CD4-positive, alpha-beta T cell (primary cell): ENCODE data around the gene IGF1R. TPM values are rescaled to one million over a fixed set of nuclear protein-coding genes. Genes with fewer than 3 reads are reported as not detected.

Source experiments
- ATAC-seq: fragments of 200-7000 bp; cut with Tn5 transposase; one replicate; pipeline ENCODE4 v1.10.0; 2022; ENCODE audit warnings: mild to moderate bottlenecking; ENCODE audit not compliant: poor library complexity
- CTCF ChIA-PET: fragments of 350-600 bp; sonication (Branson Sonifier 250); formaldehyde crosslinking; loops from one replicate; lab custom pipeline; 2021; ENCODE audit warnings: antibody characterized with exemption, inconsistent platforms; lab: Charles Lee
- POLR2A ChIA-PET: fragments of 350-600 bp; sonication (Branson Sonifier 250); formaldehyde crosslinking; loops from one replicate; lab custom pipeline; 2021; ENCODE audit warnings: antibody characterized with exemption, inconsistent platforms; lab: Charles Lee
- DNase-seq, 14 experiments: peaks; one replicate each; pipeline ENCODE4 v3.0.0-alpha.2; 2013 to 2020; ENCODE audit warnings: mixed read lengths in 2 of 14
- H3K27ac ChIP-seq, 2 donors: one replicate each; pipeline versions ENCODE4 v1.5.1 to v1.7.0; 2013; ENCODE audit warnings: low read length in 2 of 2, low read depth in 1 of 2, mild to moderate bottlenecking in 1 of 2
- H3K27me3 ChIP-seq, 2 experiments: 1 replicate in 1 of 2; 2 replicates in 1 of 2; pipeline versions ENCODE4 v1.6.1 to v1.7.0; 2013; ENCODE audit warnings: low read length in 2 of 2, control low read depth in 1 of 2, mild to moderate bottlenecking in 1 of 2, moderate library complexity in 1 of 2; ENCODE audit not compliant: insufficient read depth in 2 of 2, control insufficient read depth in 1 of 2
- H3K36me3 ChIP-seq: one replicate; pipeline ENCODE4 v1.6.1; 2013; ENCODE audit warnings: low read length, control low read depth; ENCODE audit not compliant: insufficient read depth
- H3K4me1 ChIP-seq: one replicate; pipeline ENCODE4 v1.6.1; 2013; ENCODE audit warnings: low read length, control low read depth; ENCODE audit not compliant: insufficient read depth
- H3K4me3 ChIP-seq: one replicate; pipeline ENCODE4 v1.5.1; 2013; ENCODE audit warnings: mild to moderate bottlenecking, low read length, moderate library complexity
- H3K9me3 ChIP-seq, 2 experiments: 1 replicate in 1 of 2; 2 replicates in 1 of 2; pipeline versions ENCODE4 v1.6.1 to v1.7.0; 2013; ENCODE audit warnings: low read length in 2 of 2, mild to moderate bottlenecking in 2 of 2, control low read depth in 1 of 2, moderate library complexity in 1 of 2; ENCODE audit not compliant: control insufficient read depth in 1 of 2, insufficient read depth in 1 of 2
- H3K27ac Mint-ChIP-seq: one replicate; pipeline ENCODE4 v1.8.0; 2020; ENCODE audit warnings: mixed read lengths
- H3K27me3 Mint-ChIP-seq: one replicate; pipeline ENCODE4 v1.8.0; 2021; ENCODE audit warnings: mixed read lengths
- H3K36me3 Mint-ChIP-seq: one replicate; pipeline ENCODE4 v1.8.0; 2021; ENCODE audit warnings: low read depth, mixed read lengths
- H3K4me1 Mint-ChIP-seq: one replicate; pipeline ENCODE4 v1.8.0; 2021; ENCODE audit warnings: low read depth, mixed read lengths
- H3K4me3 Mint-ChIP-seq: one replicate; pipeline ENCODE4 v1.8.0; 2020; ENCODE audit warnings: mild to moderate bottlenecking, mixed read lengths
- H3K9me3 Mint-ChIP-seq: one replicate; pipeline ENCODE4 v1.8.0; 2020; ENCODE audit warnings: mixed read lengths
- intact Hi-C, 2 experiments: fragments of 100-400 bp; cut with DNase I in 1 of 2; cut with micrococcal nuclease in 1 of 2; formaldehyde crosslinking; loops; one replicate each; pipeline versions ENCODE4 v1.15.1 to v1.9.0; 2023 to 2025; cut with DNase I, micrococcal nuclease
- total RNA-seq, 174 experiments: library from RNA in 2 of 174; stranded (reverse) in 2 of 174; gene quantifications; one replicate each; pipeline ENCODE4 v1.2.3 and lab custom pipeline; 2021 to 2026
- TF ChIP-seq, protein P1 (sequence below): fragments of 200-600 bp; IDR thresholded peaks from one replicate; pipeline ENCODE4 v1.8.0; 2022; ENCODE audit warnings: antibody characterized with exemption, mild to moderate bottlenecking

The IGF1R gene
- total RNA-seq, 2 experiments from 2014 or later: 39.2 to 40.3 TPM

DNA sequence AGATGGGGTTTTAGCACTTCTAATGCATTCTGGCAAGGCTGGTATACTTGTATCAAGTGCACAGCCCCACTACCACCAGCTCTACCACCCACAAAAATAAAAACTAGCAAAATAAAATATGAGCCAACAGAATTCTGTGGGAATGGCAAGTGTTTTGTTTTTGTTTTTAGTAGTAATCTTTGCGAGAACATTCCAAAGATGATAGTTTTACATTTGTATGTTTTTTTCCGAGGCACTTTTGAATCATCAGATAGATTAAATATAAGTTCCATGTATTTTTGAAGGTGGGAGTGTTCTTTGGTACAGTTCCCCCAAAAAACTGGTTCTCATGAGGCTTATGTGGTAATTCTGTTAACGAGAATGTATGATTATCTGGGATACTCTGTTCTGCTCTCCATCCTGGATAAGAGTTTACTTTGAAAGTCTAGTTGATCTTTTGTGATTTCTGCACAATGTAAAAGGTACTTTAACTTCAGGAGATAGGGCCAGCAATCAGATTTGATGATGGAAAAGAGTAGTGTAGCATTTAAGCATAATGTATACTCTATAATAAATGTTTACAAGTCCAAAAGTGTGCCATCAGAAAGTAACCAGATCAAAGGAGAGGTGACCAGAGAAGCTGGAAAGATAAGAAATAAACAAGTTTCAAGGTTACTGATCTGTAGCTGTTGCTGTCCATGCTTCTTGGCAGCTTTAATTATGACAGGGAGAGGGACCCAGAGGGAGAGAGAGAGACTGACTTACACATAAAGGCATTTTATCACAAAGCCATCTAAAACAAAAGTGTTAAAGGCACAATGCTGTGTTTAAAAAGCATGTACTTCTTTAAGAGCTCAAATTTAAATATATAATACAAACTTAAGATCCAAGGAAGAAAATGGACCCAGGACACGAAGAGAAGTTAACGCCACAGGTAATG lies 228.4 kb downstream of the IGF1R start:
- Histone ChIP-seq H3K36me3 (no peaks in the 10 kb centered on the region), H3K4me3 (no peak overlapping the region), H3K9me3 (no peaks in the 10 kb centered on the region), H3K27me3 (no peaks in the 10 kb centered on the region), H3K4me1 (peaks cover 3% of the 10 kb centered on the region), H3K27ac (no peak overlapping the region)
- no peak overlapping the region for H3K27ac Mint-ChIP-seq
- no peaks in the 10 kb centered on the region for H3K27me3 Mint-ChIP-seq
- peaks cover 46% of the 10 kb centered on the region for H3K4me1 Mint-ChIP-seq
- ChIA-PET CTCF (no interaction called here), POLR2A (no interaction called here)
- no peaks in the 10 kb centered on the region for H3K36me3 Mint-ChIP-seq
- intact Hi-C loops: no loop called here
- H3K9me3 Mint-ChIP-seq: no peaks in the 10 kb centered on the region
- no peak for DNase-seq
- ATAC-seq: no peak
- TF ChIP-seq, protein P1, sequence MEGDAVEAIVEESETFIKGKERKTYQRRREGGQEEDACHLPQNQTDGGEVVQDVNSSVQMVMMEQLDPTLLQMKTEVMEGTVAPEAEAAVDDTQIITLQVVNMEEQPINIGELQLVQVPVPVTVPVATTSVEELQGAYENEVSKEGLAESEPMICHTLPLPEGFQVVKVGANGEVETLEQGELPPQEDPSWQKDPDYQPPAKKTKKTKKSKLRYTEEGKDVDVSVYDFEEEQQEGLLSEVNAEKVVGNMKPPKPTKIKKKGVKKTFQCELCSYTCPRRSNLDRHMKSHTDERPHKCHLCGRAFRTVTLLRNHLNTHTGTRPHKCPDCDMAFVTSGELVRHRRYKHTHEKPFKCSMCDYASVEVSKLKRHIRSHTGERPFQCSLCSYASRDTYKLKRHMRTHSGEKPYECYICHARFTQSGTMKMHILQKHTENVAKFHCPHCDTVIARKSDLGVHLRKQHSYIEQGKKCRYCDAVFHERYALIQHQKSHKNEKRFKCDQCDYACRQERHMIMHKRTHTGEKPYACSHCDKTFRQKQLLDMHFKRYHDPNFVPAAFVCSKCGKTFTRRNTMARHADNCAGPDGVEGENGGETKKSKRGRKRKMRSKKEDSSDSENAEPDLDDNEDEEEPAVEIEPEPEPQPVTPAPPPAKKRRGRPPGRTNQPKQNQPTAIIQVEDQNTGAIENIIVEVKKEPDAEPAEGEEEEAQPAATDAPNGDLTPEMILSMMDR: no peak
- H3K4me3 Mint-ChIP-seq: no peak overlapping the region

DNA sequence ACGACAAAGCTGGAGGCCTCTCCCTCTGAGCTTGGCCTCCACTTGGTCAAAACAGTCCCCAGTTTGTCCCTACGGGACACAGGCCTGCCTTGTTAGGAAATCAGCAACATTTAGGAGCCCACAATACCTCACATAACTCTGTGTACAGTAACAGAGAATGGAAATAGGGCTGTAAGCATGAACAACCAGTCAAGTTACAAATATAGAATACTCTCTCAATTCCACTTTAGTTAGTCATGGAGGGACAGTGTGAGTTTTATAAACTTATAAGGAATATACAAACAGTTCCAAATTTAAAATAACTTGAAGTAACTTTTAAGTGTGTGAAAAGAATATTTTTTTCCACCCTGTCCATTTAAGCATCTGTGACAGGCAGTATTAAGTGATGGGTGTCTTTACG lies 229.8 kb downstream of the IGF1R start:
- Histone ChIP-seq H3K4me1 (no peaks in the 10 kb centered on the region), H3K36me3 (no peaks in the 10 kb centered on the region), H3K4me3 (no peak overlapping the region), H3K9me3 (no peaks in the 10 kb centered on the region), H3K27me3 (no peaks in the 10 kb centered on the region), H3K27ac (no peak overlapping the region)
- intact Hi-C loops: no loop called here
- Mint-ChIP-seq H3K4me1 (peaks cover 43% of the 10 kb centered on the region), H3K27ac (no peak overlapping the region), H3K9me3 (no peaks in the 10 kb centered on the region), H3K36me3 (no peaks in the 10 kb centered on the region), H3K27me3 (no peaks in the 10 kb centered on the region), H3K4me3 (no peak overlapping the region)
- POLR2A ChIA-PET: no interaction called here
- TF ChIP-seq, protein P1: no peak
- ATAC-seq (no peak), DNase-seq (no peak)
- CTCF ChIA-PET: no interaction called here

DNA sequence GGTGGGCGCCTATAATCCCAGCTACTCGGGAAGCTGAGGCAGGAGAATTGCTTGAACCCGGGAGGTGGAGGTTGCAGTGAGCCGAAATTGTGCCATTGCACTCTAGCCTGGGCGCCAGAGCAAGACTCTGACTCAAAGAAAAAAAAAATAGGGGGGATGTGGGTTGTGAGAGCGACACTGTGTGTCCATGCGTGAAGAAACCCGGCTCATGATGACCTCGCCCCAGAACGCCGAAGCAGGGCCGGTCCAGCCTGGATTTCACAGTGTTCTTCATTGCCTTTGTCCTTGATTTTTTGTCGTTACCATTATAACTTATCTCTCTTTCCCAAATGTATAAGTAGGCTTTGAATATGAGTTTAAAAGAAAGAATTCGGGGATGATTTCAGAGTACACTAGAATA lies 230.5 kb downstream of the IGF1R start:
- TF ChIP-seq, protein P1: no peak
- intact Hi-C loops: no loop called here
- Histone ChIP-seq H3K36me3 (no peaks in the 10 kb centered on the region), H3K9me3 (no peaks in the 10 kb centered on the region), H3K27me3 (no peaks in the 10 kb centered on the region), H3K4me3 (no peak overlapping the region), H3K27ac (no peak overlapping the region), H3K4me1 (no peaks in the 10 kb centered on the region)
- ATAC-seq (no peak), DNase-seq (no peak)
- Mint-ChIP-seq H3K27me3 (no peaks in the 10 kb centered on the region), H3K9me3 (no peaks in the 10 kb centered on the region), H3K4me3 (no peak overlapping the region), H3K27ac (no peak overlapping the region), H3K36me3 (no peaks in the 10 kb centered on the region), H3K4me1 (peaks cover 40% of the 10 kb centered on the region)
- POLR2A ChIA-PET: no interaction called here
- CTCF ChIA-PET: no interaction called here
